Measurements from ENCODE around the gene ATP1B3. TPM values are rescaled to one million over a fixed set of nuclear protein-coding genes. Genes with fewer than 3 reads are reported as not detected.

Gene ATP1B3
- polyA plus RNA-seq, 1 of the 3 experiments (the other 2 are of a cell fraction) = 86.3 TPM

GRCh38 chr3:141894524-141895176 lies 18.2 kb downstream of the ATP1B3 start:
- ChIA-PET POLR2A (no interaction called here), CTCF (interaction anchor here (1.6 kb wide), 1 partner anchor 156 kb away, joined by 3 read pairs; no protein-coding TSS in a partner anchor)
- no peak overlapping the region for H3K9ac ChIP-seq
- peaks cover 0 to 16% of the 10 kb centered on the region in 2 experiments for H3K36me3 ChIP-seq (replicated peaks in 1 of 2; ENCODE audit: control insufficient read depth in 1 of 2, insufficient read depth in 2 of 2, low read length in 1 of 2)
- TF ChIP-seq GATA2 (CRISPR knock-in tag; IDR thresholded peaks at IDR 0.05) (no peak), EZH2phosphoT487 (IDR thresholded peaks at IDR 0.05; ENCODE audit: borderline replicate concordance, low read depth) (no peak), NFIC (IDR thresholded peaks at IDR 0.05; ENCODE audit: borderline replicate concordance) (no peak), USF2 (IDR thresholded peaks at IDR 0.05; ENCODE audit: borderline replicate concordance, low read depth, low read length) (no peak), IRF3 (IDR thresholded peaks at IDR 0.05; ENCODE audit: low read depth, low read length) (no peak), RAD21 (IDR thresholded peaks at IDR 0.05; ENCODE audit: low read length) (no peak), MEF2A (IDR thresholded peaks at IDR 0.05; ENCODE audit: borderline replicate concordance, low read depth) (no peak), RXRA (IDR thresholded peaks at IDR 0.05; ENCODE audit: borderline replicate concordance, low read depth) (no peak), NRF1 (IDR thresholded peaks at IDR 0.05; ENCODE audit: low read depth, low read length) (no peak), FOXM1 (IDR thresholded peaks at IDR 0.05; ENCODE audit: low read depth) (no peak), FOXJ3 (CRISPR knock-in tag; IDR thresholded peaks at IDR 0.05) (no peak), YY1 (IDR thresholded peaks at IDR 0.05; ENCODE audit: low read depth) (no peak), GABPA (IDR thresholded peaks at IDR 0.05; ENCODE audit: low read depth) (no peak), USF1 (IDR thresholded peaks at IDR 0.05; ENCODE audit: borderline replicate concordance, low read depth) (no peak), TAF1 (IDR thresholded peaks at IDR 0.05; ENCODE audit: borderline replicate concordance, low read depth, low read length) (no peak), CHD2 (IDR thresholded peaks at IDR 0.05; ENCODE audit: low read length, partially characterized antibody) (no peak)
- TF ChIP-seq, protein P1, sequence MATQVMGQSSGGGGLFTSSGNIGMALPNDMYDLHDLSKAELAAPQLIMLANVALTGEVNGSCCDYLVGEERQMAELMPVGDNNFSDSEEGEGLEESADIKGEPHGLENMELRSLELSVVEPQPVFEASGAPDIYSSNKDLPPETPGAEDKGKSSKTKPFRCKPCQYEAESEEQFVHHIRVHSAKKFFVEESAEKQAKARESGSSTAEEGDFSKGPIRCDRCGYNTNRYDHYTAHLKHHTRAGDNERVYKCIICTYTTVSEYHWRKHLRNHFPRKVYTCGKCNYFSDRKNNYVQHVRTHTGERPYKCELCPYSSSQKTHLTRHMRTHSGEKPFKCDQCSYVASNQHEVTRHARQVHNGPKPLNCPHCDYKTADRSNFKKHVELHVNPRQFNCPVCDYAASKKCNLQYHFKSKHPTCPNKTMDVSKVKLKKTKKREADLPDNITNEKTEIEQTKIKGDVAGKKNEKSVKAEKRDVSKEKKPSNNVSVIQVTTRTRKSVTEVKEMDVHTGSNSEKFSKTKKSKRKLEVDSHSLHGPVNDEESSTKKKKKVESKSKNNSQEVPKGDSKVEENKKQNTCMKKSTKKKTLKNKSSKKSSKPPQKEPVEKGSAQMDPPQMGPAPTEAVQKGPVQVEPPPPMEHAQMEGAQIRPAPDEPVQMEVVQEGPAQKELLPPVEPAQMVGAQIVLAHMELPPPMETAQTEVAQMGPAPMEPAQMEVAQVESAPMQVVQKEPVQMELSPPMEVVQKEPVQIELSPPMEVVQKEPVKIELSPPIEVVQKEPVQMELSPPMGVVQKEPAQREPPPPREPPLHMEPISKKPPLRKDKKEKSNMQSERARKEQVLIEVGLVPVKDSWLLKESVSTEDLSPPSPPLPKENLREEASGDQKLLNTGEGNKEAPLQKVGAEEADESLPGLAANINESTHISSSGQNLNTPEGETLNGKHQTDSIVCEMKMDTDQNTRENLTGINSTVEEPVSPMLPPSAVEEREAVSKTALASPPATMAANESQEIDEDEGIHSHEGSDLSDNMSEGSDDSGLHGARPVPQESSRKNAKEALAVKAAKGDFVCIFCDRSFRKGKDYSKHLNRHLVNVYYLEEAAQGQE (IDR thresholded peaks at IDR 0.05; ENCODE audit: low read depth, low read length) = no peak
- no peaks in the 10 kb centered on the region for H4K20me1 ChIP-seq (ENCODE audit: insufficient read depth)
- no peaks in the 10 kb centered on the region for H3K9me2 ChIP-seq
- no peaks in the 10 kb centered on the region for H3K9me3 ChIP-seq
- no peaks in the 10 kb centered on the region for H3K4me1 ChIP-seq (ENCODE audit: control insufficient read depth in 1 of 2, insufficient read depth in 2 of 2, low read depth in 1 of 2, low read length in 1 of 2)
- no peak overlapping the region for H3K4me2 ChIP-seq
- no peaks in the 10 kb centered on the region for H3K27me3 ChIP-seq (ENCODE audit: insufficient read depth)
- peaks cover 86% of the 10 kb centered on the region for H3K79me2 ChIP-seq (ENCODE audit: insufficient read depth)
- DNase-seq = no peak
- no peak overlapping the region for H3K27ac ChIP-seq (ENCODE audit: low read depth in 2 of 2, low read length in 1 of 2)
- peaks cover 7% of the 10 kb centered on the region for H3F3A ChIP-seq (replicated peaks; ENCODE audit: insufficient read depth)
- H2AFZ ChIP-seq (ENCODE audit: low read depth) = no peak overlapping the region
- 77% methylated on average over 5 of the region's 5 CpGs for WGBS (ENCODE audit: low lambda C conversion rate)
- H3K4me3 ChIP-seq (ENCODE audit: low read depth in 2 of 2, low read length in 1 of 2) = no peak overlapping the region

Data from SK-N-SH (cell line).